Activated CD8-positive, alpha-beta T cell treated with anti-CD3 and anti-CD28 coated beads for 36 hours (primary cell): ENCODE measurements around the gene POLD3. TPM values are rescaled to one million over a fixed set of nuclear protein-coding genes. Genes with fewer than 3 reads are reported as not detected.

Experiments
- ATAC-seq: fragments of 200-7000 bp; cut with Tn5 transposase; one replicate; pipeline ENCODE4 v1.10.0; 2021; ENCODE audit warnings: mild to moderate bottlenecking, moderate library complexity
- CTCF ChIA-PET: fragments of 350-600 bp; sonication (Branson Sonifier 250); formaldehyde crosslinking; loops from one replicate; lab custom pipeline; 2021; ENCODE audit warnings: antibody characterized with exemption; lab: Charles Lee
- POLR2A ChIA-PET: fragments of 350-600 bp; sonication (Branson Sonifier 250); formaldehyde crosslinking; loops from one replicate; lab custom pipeline; 2021; ENCODE audit warnings: antibody characterized with exemption; lab: Charles Lee
- DNase-seq: peaks from one replicate; pipeline ENCODE4 v3.0.0-alpha.2; 2020
- H3K27ac Mint-ChIP-seq: one replicate; pipeline ENCODE4 v1.8.0; 2021; ENCODE audit warnings: mild to moderate bottlenecking, mixed read lengths
- H3K27me3 Mint-ChIP-seq: one replicate; pipeline ENCODE4 v1.8.0; 2021; ENCODE audit warnings: mixed read lengths
- H3K36me3 Mint-ChIP-seq: one replicate; pipeline ENCODE4 v1.8.0; 2021; ENCODE audit warnings: low read depth, mixed read lengths
- H3K4me1 Mint-ChIP-seq: one replicate; pipeline ENCODE4 v1.8.0; 2021; ENCODE audit warnings: low read depth, mixed read lengths
- H3K4me3 Mint-ChIP-seq: one replicate; pipeline ENCODE4 v1.8.0; 2021; ENCODE audit warnings: mild to moderate bottlenecking, moderate library complexity, mixed read lengths
- H3K9me3 Mint-ChIP-seq: one replicate; pipeline ENCODE4 v1.8.0; 2021; ENCODE audit warnings: mixed read lengths
- intact Hi-C: fragments of 100-400 bp; cut with micrococcal nuclease; formaldehyde crosslinking; loops from one replicate; pipeline ENCODE4 v1.10.0; 2022
- total RNA-seq, 2 experiments: library from RNA; stranded (reverse); gene quantifications; one replicate each; pipeline ENCODE4 v1.2.3, GENCODE V29; 2021
- TF ChIP-seq, protein P1 (sequence below): fragments of 200-600 bp; IDR thresholded peaks from one replicate; pipeline ENCODE4 v1.8.0; 2022; ENCODE audit warnings: antibody characterized with exemption, mild to moderate bottlenecking

POLD3 gene
- total RNA-seq, 2 experiments from 2014 or later, result 56.0 to 67.2 TPM

DNA sequence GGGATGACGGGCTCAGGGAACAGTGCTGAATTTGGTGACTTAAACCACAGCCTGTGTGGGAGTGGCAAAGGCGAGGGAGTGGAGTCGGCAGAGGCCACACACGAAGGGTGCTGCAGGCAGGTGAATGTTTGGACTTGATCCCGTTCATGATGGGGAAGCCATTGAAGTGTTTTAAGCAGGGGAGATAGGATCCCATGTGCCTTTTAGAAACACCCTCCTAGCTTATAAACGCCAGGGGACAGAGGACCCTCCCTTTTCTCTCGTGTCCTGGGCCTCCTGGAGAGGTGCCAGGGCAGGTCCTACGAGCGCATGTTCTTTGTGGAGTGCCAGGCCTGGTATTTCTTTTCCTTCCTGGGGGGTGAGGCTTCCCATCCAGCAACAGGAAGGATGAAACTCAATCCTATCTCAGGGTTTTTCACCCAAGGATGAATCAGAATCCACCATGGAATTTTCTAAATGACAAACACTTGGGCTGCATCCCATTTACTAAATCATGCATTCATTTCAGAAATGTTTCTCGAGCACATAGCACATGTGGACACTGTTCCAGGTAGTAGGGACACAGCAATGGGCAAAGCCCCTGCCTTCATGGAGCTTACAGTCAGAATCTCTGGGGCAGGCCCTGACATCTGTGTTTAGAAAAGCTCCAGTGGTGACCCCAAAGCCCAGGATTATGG, 79.3 kb downstream of the POLD3 start:
- ATAC-seq (no peak), DNase-seq (no peak)
- TF ChIP-seq, protein P1, sequence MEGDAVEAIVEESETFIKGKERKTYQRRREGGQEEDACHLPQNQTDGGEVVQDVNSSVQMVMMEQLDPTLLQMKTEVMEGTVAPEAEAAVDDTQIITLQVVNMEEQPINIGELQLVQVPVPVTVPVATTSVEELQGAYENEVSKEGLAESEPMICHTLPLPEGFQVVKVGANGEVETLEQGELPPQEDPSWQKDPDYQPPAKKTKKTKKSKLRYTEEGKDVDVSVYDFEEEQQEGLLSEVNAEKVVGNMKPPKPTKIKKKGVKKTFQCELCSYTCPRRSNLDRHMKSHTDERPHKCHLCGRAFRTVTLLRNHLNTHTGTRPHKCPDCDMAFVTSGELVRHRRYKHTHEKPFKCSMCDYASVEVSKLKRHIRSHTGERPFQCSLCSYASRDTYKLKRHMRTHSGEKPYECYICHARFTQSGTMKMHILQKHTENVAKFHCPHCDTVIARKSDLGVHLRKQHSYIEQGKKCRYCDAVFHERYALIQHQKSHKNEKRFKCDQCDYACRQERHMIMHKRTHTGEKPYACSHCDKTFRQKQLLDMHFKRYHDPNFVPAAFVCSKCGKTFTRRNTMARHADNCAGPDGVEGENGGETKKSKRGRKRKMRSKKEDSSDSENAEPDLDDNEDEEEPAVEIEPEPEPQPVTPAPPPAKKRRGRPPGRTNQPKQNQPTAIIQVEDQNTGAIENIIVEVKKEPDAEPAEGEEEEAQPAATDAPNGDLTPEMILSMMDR, result no peak
- CTCF ChIA-PET, result interaction anchor here (1.8 kb wide), 1 partner anchor 69 kb away, joined by 4 read pairs; no protein-coding TSS in a partner anchor
- Mint-ChIP-seq H3K4me1 (no peaks in the 10 kb centered on the region), H3K4me3 (no peak overlapping the region), H3K36me3 (no peaks in the 10 kb centered on the region), H3K27me3 (no peaks in the 10 kb centered on the region), H3K27ac (no peak overlapping the region), H3K9me3 (no peaks in the 10 kb centered on the region)
- POLR2A ChIA-PET, result no interaction called here
- intact Hi-C loops, result no loop called here

DNA sequence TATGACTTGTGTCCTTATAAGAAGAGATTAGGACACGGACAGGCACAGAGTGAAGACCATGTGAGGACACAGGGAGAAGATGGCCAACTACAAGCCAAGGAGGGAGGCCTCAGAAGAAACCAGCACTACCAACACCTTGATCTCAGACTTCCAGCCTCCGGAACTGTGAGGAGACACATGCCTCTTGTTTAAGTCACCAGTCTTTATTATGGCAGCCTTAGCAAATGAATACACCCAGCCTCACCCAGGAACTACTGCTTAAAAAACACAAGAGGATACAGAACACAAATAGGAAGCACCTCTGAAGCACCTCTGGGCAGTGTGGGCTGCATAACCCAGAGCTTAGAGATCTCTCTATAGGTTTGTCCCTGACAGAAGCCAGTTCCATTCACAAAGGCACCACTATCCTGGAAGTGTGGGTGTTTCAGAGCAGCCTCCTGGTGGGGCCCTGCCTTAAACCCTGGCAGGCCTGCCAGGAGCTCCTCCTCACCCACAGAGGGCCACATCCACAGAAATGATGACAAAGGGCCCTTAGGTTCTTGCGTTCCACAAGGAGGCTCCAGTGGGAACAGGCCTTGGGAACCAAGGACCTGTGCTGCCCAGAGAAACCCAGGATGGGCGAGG, 80.1 kb downstream of the POLD3 start:
- intact Hi-C loops, result no loop called here
- POLR2A ChIA-PET, result interaction anchor here (0.6 kb wide), 1 partner anchor 80 kb away, joined by 3 read pairs; the partner anchor contains the start of gene POLD3
- TF ChIP-seq, protein P1, result no peak
- ATAC-seq (no peak), DNase-seq (no peak)
- H3K27ac Mint-ChIP-seq, result no peak overlapping the region
- H3K27me3 Mint-ChIP-seq, result no peaks in the 10 kb centered on the region
- H3K9me3 Mint-ChIP-seq, result no peaks in the 10 kb centered on the region
- CTCF ChIA-PET, result interaction anchor here (1.8 to 5.8 kb wide), 2 partner anchors 29 to 68 kb away, joined by 4 to 19 read pairs; no protein-coding TSS in a partner anchor
- H3K36me3 Mint-ChIP-seq, result no peaks in the 10 kb centered on the region
- no peaks in the 10 kb centered on the region for H3K4me1 Mint-ChIP-seq
- no peak overlapping the region for H3K4me3 Mint-ChIP-seq

DNA sequence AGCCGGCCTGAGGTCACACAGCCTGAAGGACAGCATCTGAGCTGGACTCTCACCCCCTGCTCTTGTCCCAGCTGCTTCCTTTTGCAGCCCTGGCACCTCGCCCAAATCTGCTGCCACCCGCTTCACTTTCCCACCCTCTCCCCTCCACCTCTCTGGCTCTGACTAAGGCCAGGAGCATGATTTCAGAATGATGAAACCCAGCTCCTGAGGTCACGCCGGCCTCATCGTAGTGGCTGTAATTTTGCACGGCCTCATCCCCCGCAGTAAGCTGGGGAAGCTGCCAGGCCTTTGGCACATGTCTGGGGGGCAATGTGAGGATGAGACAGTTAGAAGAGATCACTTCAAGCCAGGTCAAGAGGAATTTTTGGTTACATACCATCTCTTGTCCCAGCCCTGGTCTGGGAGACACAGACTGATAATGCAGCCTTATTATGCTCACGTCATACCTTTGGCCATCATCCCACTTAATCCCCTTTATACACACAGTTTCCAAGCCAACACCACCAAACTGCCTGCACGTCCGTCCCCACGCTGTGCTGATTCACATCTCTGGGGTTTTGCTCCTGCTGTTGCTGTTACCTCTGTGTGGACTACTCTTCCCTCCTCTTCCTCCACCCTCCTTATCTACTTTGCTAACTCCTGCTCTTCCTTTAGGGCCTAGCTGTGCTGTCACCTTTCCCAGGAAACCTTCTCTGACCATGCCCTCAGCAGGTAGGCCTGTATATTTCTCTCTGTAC, 80.7 kb downstream of the POLD3 start:
- DNase-seq (no peak), ATAC-seq (no peak)
- H3K36me3 Mint-ChIP-seq, result no peaks in the 10 kb centered on the region
- ChIA-PET CTCF (interaction anchor here (5.8 kb wide), 1 partner anchor 29 kb away, joined by 19 read pairs; no protein-coding TSS in a partner anchor), POLR2A (interaction anchor here (0.6 kb wide), 1 partner anchor 81 kb away, joined by 3 read pairs; the partner anchor contains the start of gene POLD3)
- H3K4me1 Mint-ChIP-seq, result no peaks in the 10 kb centered on the region
- TF ChIP-seq, protein P1, result no peak
- intact Hi-C loops, result no loop called here
- H3K9me3 Mint-ChIP-seq, result no peaks in the 10 kb centered on the region
- no peaks in the 10 kb centered on the region for H3K27me3 Mint-ChIP-seq
- no peak overlapping the region for H3K27ac Mint-ChIP-seq
- no peak overlapping the region for H3K4me3 Mint-ChIP-seq

DNA sequence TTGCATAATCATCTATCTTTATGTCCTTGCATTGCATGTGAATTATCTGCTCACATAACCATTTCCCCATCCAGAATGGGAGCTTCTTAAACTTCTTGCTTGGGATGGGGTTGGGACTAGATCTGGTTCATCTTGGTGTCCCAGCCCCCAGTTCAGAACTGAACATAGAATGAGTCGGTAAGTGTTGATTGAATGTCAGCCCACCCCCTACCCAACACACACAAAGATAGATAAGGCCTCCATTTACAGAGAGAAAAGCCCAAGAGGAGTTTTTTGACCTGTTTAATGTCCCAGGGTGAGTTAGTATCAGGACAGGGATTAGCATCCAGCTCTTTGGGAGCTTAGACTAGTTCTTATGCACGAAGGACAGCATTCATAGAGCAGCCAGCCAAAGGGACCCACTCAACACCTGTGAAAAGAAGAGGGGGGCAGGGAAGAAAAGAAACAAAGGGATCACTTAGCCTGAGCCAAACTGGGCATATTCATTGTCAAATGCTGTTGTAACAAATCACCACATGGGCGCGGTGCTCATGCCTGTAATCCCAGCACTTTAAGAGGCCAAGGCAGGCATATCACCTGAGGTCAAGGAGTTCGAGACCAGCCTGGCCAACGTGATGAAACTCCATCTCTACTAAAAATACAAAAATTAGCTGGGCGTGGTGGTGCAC, 81.4 kb downstream of the POLD3 start:
- Mint-ChIP-seq H3K4me3 (no peak overlapping the region), H3K27ac (no peak overlapping the region), H3K4me1 (no peaks in the 10 kb centered on the region), H3K9me3 (no peaks in the 10 kb centered on the region), H3K36me3 (no peaks in the 10 kb centered on the region), H3K27me3 (no peaks in the 10 kb centered on the region)
- intact Hi-C loops, result no loop called here
- ChIA-PET CTCF (interaction anchor here (5.8 kb wide), 1 partner anchor 28 kb away, joined by 19 read pairs; no protein-coding TSS in a partner anchor), POLR2A (no interaction called here)
- TF ChIP-seq, protein P1, result no peak
- ATAC-seq (no peak), DNase-seq (no peak)
